Smooth muscle cell (in vitro differentiated cells): ENCODE measurements around the gene DND1. TPM values are rescaled to one million over a fixed set of nuclear protein-coding genes. Genes with fewer than 3 reads are reported as not detected.
"Not testable (repeated sequence)": the region's sequence is repeated elsewhere in the genome, so short reads cannot be mapped to it uniquely, and the experiment has no call there.

Experiments used
- DNase-seq: peaks from one replicate; lab custom pipeline; 2025; ENCODE audit not compliant: unreplicated experiment; lab: John Stamatoyannopoulos, UW
- H2AFZ ChIP-seq: fragments of 200-600 bp; sonication (generic); 2 replicates; pipeline ENCODE4 v1.6.0; 2016; ENCODE audit warnings: antibody characterized with exemption, low read depth, mild to moderate bottlenecking
- H3F3A ChIP-seq: fragments of 200-600 bp; sonication (generic); 2 replicates; pipeline ENCODE4 v1.6.0; 2017; ENCODE audit warnings: antibody characterized with exemption, low read depth
- H3K27ac ChIP-seq: fragments of 200-600 bp; sonication (generic); 2 replicates; pipeline ENCODE4 v1.5.1; 2016; ENCODE audit warnings: low read depth, mild to moderate bottlenecking
- H3K27me3 ChIP-seq: fragments of 200-600 bp; sonication (generic); 2 replicates; pipeline ENCODE4 v1.6.1; 2016; ENCODE audit warnings: low read depth, mild to moderate bottlenecking
- H3K36me3 ChIP-seq: fragments of 200-600 bp; sonication (generic); 2 replicates; pipeline ENCODE4 v1.5.1; 2016; ENCODE audit warnings: low read depth
- H3K4me1 ChIP-seq: fragments of 200-600 bp; sonication (generic); 2 replicates; pipeline ENCODE4 v1.5.1; 2016; ENCODE audit warnings: low read depth
- H3K4me2 ChIP-seq: fragments of 200-600 bp; sonication (generic); 2 replicates; pipeline ENCODE4 v1.6.0; 2016; ENCODE audit warnings: mild to moderate bottlenecking
- H3K4me3 ChIP-seq: fragments of 200-600 bp; sonication (generic); 2 replicates; pipeline ENCODE4 v1.5.1; 2016; ENCODE audit warnings: mild to moderate bottlenecking
- H3K79me2 ChIP-seq: fragments of 200-600 bp; sonication (generic); 2 replicates; pipeline ENCODE4 v1.6.0; 2016; ENCODE audit warnings: low read depth, mild to moderate bottlenecking
- H3K9ac ChIP-seq: fragments of 200-600 bp; sonication (generic); 2 replicates; pipeline ENCODE4 v1.6.0; 2016; ENCODE audit warnings: low read depth
- H3K9me3 ChIP-seq: fragments of 200-600 bp; sonication (generic); replicated peaks from 2 replicates; pipeline ENCODE4 v1.5.1; 2016; ENCODE audit warnings: low read depth
- H4K20me1 ChIP-seq: fragments of 200-600 bp; sonication (generic); 2 replicates; pipeline ENCODE4 v1.6.0; 2016; ENCODE audit warnings: low read depth
- WGBS: methylation state at CpG from one replicate; pipeline ENCODE4 v1.1.7; 2016; ENCODE audit warnings: low lambda C conversion rate; 5-methylcytosine and 5-hydroxymethylcytosine counted together
- polyA plus RNA-seq: library from polyadenylated mRNA; unstranded; fragments of >200 nt; fragmentation: Nextera tagmentation; extraction: Ambion mirVana; gene quantifications from 2 replicates; pipeline ENCODE4 v1.2.1, GENCODE V29; 2016
- total RNA-seq: library from RNA; depleted of rRNA; stranded (reverse); fragments of >200 nt; gene quantifications from 2 replicates; pipeline ENCODE4 v1.2.3, GENCODE V29; 2014
- TF ChIP-seq, protein P1 (sequence below): fragments of 200-600 bp; sonication (generic); IDR thresholded peaks from 2 replicates; pipeline ENCODE4 v1.5.1; 2017; ENCODE audit warnings: borderline replicate concordance, mild to moderate bottlenecking, antibody characterized with exemption; ENCODE audit not compliant: insufficient read depth, poor library complexity, severe bottlenecking

The DND1 gene
- total and polyA plus RNA-seq, 2 experiments from 2014 or later, result 0.64 to 2.2 TPM

GRCh38 chr5:140672455-140673186 is 755 bp downstream of the DND1 start:
- no peak overlapping the region for H3K27ac ChIP-seq
- DNase-seq, result no peak
- H3K79me2 ChIP-seq, result peaks cover 2% of the 10 kb centered on the region
- no peak overlapping the region for H2AFZ ChIP-seq
- peaks cover 5% of the 10 kb centered on the region for H3K36me3 ChIP-seq
- no peak overlapping the region for H3K9ac ChIP-seq
- TF ChIP-seq, protein P1, sequence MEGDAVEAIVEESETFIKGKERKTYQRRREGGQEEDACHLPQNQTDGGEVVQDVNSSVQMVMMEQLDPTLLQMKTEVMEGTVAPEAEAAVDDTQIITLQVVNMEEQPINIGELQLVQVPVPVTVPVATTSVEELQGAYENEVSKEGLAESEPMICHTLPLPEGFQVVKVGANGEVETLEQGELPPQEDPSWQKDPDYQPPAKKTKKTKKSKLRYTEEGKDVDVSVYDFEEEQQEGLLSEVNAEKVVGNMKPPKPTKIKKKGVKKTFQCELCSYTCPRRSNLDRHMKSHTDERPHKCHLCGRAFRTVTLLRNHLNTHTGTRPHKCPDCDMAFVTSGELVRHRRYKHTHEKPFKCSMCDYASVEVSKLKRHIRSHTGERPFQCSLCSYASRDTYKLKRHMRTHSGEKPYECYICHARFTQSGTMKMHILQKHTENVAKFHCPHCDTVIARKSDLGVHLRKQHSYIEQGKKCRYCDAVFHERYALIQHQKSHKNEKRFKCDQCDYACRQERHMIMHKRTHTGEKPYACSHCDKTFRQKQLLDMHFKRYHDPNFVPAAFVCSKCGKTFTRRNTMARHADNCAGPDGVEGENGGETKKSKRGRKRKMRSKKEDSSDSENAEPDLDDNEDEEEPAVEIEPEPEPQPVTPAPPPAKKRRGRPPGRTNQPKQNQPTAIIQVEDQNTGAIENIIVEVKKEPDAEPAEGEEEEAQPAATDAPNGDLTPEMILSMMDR, result no peak
- H3K4me2 ChIP-seq, result no peak overlapping the region
- H3K4me3 ChIP-seq, result no peak overlapping the region
- H3K27me3 ChIP-seq, result no peaks in the 10 kb centered on the region
- H3F3A ChIP-seq, result peaks cover 12% of the 10 kb centered on the region
- no peaks in the 10 kb centered on the region for H4K20me1 ChIP-seq
- WGBS, result 95% methylated on average over 70 of the region's 70 CpGs
- H3K4me1 ChIP-seq, result no peaks in the 10 kb centered on the region
- no peaks in the 10 kb centered on the region for H3K9me3 ChIP-seq

DNA sequence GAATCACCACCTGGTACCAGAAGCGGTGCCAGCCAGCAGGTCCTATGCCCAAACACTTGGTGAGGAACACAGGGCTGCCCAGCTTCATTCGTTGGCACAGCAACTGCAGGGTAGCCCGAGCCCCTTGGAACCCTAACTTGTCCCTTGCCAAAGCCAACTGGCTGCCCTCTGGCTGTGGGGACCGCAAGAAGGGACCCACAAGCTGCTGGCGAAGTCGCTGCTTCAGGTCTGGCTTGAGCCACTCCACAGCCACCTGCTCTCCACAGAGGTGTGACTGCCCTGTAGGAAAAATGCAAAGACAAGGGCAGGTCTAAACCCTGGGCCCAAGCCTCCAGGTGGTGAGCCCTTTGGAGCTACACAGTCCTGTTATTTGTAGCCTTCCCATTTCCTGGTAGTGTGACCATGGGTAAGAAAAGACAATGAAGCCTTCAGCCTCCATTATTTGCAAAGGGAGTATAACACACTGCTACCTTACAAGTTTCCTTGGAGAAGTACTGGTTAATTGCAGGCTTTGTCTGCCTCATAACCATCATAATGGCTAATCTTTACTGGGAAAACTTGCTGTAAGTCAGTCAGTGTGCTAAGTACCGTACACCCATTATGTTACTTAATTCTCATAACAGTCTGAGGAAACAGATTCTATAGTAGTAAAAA is 1.8 kb downstream of the DND1 start:
- TF ChIP-seq, protein P1, result no peak
- Histone ChIP-seq H3K36me3 (peaks cover 5% of the 10 kb centered on the region), H3K9ac (no peak overlapping the region), H3F3A (peaks cover 12% of the 10 kb centered on the region), H2AFZ (no peak overlapping the region), H3K4me1 (peaks cover under 1% of the 10 kb centered on the region), H3K79me2 (peaks cover 12% of the 10 kb centered on the region), H3K4me2 (no peak overlapping the region), H4K20me1 (peaks cover 3% of the 10 kb centered on the region), H3K4me3 (no peak overlapping the region), H3K27ac (no peak overlapping the region), H3K9me3 (no peaks in the 10 kb centered on the region), H3K27me3 (no peaks in the 10 kb centered on the region)
- DNase-seq, result no peak
- 97% methylated on average over 6 of the region's 7 CpGs for WGBS

- WGBS, result 88% methylated on average over 2 of the region's 4 CpGs
Measured at GRCh38 chr5:140671035-140671434, 2.3 kb downstream of the DND1 start.

GRCh38 chr5:140664359-140665119 is 8.8 kb downstream of the DND1 start, which contains the start of gene WDR55:
Gene WDR55 (plus strand): TSS chr5:140664904. CDS start chr5:140664913, 9 bp downstream.
- Histone ChIP-seq H3K4me3 (peak within 1 kb of the TSS; percentile 82), H3K79me2 (peaks cover 29% of the 10 kb centered on the region), H3K4me2 (peak within 1 kb of the TSS; percentile 85), H3K9ac (peak within 1 kb of the TSS; percentile 66), H3K4me1 (peaks cover 4% of the 10 kb centered on the region), H3K36me3 (peaks cover 9% of the 10 kb centered on the region), H3K27me3 (no peaks in the 10 kb centered on the region), H4K20me1 (peaks cover 6% of the 10 kb centered on the region), H3K27ac (peak within 1 kb of the TSS; percentile 81), H3F3A (peaks cover 10% of the 10 kb centered on the region), H3K9me3 (no peaks in the 10 kb centered on the region), H2AFZ (peak within 1 kb of the TSS; percentile 53)
- TF ChIP-seq, protein P1, result no peak
- peak; percentile 86 for DNase-seq
- WGBS, result under 1% methylated on average over 54 of the region's 54 CpGs

More at GRCh38 chr5:140671035-140671434, 2.3 kb downstream of the DND1 start:
- not testable (repeated sequence) for H3K9ac ChIP-seq, H3K27me3 ChIP-seq, H3K4me2 ChIP-seq, DNase-seq, H3K36me3 ChIP-seq, H3K4me3 ChIP-seq, H3K9me3 ChIP-seq, H2AFZ ChIP-seq, H4K20me1 ChIP-seq, H3K27ac ChIP-seq, H3K4me1 ChIP-seq
- Histone ChIP-seq H3K79me2 (peaks cover 17% of the 10 kb centered on the region), H3F3A (peaks cover 12% of the 10 kb centered on the region)
